Activated CD4-positive, alpha-beta T cell treated with anti-CD3 and anti-CD28 coated beads, Interleukin-2, Interleukin-4, amounts not matched to agents 100 ng/mL and 50 ng/mL, durations not matched to agents 16 hours and 8 hours (primary cell): ENCODE data around the gene POLR3B.

Experiments used
- DNase-seq: peaks from one replicate; pipeline ENCODE4 v3.0.0-alpha.2; 2020; ENCODE audit warnings: low spot score

POLR3B gene

GRCh38 chr12:106415134-106415533, 57.6 kb downstream of the POLR3B start:
- DNase-seq = no peak

- DNase-seq = no peak
These were observed 58.7 kb downstream of the POLR3B start for GRCh38 chr12:106416273-106416672.

DNA sequence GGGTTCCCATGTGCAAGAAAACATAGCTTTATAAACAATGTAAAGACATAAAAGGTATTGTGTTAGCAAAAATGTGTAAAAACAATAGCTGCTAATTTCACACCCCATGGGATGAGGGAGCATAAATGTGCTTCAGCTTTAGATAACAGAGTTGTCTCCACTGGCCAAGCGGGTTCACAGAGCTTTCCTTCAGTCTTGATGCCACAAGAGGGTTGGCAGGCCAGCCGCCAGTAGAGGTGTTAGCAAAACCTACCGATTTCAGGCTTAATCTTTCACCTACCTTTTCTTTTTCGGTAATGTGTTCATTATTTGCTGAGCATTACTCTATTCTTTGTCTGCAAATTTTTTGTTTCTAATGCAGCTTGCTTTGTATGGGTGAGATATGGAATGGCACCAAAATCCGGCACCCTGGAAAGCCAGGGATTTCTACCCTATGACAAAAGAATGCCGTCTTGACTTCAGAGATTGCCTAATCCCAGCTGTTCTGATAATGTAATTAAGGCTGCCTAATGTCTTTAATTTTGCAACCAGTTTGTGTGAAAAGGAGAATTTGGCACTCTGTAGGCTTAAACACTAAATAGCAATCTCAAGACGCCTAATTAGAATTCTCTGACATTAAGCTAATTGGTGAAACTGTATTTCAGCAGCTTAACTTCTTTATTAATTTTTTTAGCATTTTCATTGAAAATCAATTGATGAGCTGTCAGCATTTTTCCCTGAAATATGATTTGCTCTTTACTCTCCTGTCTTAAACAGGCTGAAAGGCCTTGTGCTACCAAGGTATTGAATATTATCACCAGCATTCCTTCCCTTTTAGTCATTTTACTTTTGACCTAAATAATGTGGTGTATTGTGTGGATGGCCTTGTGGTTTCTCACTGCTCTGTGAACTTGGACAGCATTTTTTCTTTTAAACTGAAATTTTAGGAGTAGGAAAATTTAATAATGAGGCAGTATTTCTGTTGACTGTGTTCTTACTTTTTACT, 60.7 kb downstream of the POLR3B start:
- DNase-seq = no peak

DNA sequence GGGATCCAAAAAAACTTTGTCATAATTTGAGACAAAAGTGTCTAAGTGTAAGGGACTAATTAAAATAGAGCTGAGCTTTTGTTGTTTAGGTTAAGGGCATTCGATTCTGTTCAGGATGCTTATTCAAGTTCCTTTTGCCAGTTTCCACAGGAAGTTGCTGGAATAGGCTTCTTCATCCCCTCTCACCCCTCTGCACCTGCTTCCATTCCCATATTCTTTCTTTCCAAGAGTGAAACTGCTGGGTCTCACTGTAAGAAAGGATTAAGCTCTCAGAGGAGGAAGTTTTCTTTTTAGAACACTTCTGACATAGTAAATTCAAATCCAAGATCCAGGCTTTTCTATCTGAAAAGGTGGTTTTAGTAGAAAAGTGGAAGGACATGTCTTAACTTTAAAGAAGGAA, 61.4 kb downstream of the POLR3B start:
- DNase-seq = no peak

- DNase-seq = no peak
These were observed 65.7 kb downstream of the POLR3B start for GRCh38 chr12:106423291-106423690.

DNA sequence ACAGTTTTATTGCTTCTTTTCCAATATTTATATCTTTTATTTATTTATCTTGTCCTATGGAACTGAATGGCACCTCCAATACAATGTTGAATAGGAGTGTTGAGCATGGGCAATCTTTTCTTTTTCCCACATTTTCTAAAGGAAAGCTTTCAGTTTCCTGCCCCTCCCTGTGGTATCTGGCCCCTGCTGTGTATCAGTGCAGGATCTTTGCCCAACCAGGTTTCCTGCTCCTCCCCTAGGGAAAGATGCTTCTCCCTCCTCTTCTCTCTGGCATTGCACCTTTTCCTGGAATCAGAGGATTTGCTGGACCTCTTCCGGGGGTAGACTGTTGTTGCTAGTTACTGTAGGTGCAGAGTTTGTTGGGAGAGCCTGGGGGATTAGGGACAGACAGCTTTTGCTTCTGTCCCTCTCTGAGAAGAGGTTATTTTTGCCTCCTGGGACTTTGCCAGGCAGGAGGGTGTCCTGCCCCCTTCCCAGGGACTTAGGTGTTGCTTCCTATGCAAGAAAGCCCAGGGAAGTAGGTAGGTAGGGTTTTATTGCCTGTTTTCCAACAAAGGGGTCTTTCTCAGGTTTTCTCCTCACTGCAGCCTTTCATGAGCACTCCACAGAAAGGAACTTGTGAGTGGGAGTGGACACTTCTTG, 67.6 kb downstream of the POLR3B start:
- no peak for DNase-seq

DNA sequence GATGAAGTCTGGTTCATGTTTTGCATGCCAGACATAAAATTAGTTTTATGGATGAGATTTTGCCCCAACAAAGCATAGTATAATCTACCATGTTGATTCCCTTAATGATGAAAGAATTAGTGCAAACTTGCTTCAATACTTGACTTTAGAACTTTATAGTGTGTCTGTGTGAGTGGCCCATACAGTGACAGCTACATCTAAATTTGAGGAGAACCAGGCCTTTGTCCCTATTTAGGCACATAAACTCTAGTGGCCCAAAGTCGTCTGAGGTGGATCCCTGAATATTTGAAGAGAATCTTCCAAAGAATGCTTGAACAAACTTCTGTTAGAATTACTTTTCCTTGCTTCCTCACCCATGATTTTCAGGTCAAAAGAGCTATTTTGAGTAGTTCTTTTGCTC, 70.4 kb downstream of the POLR3B start:
- no peak for DNase-seq

- no peak for DNase-seq
These were observed 70.8 kb downstream of the POLR3B start for GRCh38 chr12:106428384-106428783.

GRCh38 chr12:106429043-106429552, 71.5 kb downstream of the POLR3B start:
- DNase-seq = no peak

GRCh38 chr12:106429636-106430035, 72.1 kb downstream of the POLR3B start:
- no peak for DNase-seq

- no peak for DNase-seq
These were observed 74.4 kb downstream of the POLR3B start for GRCh38 chr12:106431839-106432411.

DNA sequence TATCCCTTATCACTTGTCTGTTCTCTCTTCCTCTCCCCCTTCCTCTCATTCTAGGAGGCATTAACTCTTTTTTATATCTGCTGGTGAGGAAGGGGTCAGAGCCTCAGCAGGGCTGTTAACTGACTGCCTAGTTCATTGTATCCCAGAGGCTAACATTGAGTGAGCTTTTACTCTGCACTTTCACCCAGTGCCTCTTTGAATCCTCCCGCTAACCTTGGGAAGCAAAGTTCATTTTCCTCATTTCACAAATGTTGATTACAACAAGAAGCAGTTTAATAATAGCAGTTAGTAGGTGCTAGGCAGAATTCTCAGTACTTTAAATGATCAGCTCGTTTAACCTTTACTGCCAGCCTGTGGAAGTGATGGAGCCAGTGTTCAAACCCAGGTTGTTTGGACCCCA, 75.5 kb downstream of the POLR3B start:
- no peak for DNase-seq

GRCh38 chr12:106434526-106434925, 77.0 kb downstream of the POLR3B start:
- DNase-seq = no peak

DNA sequence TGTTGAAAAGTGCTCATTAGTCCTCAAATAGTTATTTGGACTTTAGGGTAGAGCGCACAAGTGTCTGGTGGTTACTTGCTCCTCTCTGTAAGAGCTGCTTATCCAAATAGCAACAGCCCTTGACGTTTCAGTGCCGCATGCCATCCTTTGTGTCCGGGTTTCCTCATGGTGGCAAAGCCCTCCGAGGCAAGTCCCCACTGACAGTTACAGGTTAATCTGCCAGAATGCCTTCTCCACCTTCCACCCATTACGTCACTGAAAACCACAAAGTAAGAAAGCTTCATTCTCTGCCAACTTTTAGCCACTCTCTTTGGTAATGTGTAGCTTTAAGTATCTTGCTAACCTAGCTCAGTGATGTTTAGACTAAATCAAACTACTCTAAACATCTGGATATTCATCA, 78.6 kb downstream of the POLR3B start:
- no peak for DNase-seq

DNA sequence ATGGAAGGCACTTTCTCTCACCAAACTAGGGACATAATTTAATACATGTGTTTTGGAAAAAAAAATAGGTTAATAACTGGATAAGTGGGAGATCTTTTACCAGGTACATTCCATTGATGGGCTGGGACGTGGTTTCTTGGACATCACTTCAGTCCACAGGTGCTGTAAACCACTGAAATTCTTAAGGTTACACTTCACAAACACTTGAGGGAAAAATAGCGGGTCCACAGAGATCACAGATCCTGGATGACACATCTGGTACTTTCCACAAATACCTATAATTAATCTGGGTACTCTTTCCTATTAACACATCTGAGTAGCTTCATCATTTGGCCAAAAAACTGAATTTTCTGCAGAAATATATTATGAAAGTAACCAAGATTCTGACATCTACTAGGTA, 85.0 kb downstream of the POLR3B start:
- no peak for DNase-seq

GRCh38 chr12:106445053-106445452, 87.5 kb downstream of the POLR3B start:
- DNase-seq = no peak

- no peak for DNase-seq
These were observed 88.4 kb downstream of the POLR3B start for GRCh38 chr12:106445959-106446358.

GRCh38 chr12:106446419-106447092, 89.0 kb downstream of the POLR3B start:
- no peak for DNase-seq

DNA sequence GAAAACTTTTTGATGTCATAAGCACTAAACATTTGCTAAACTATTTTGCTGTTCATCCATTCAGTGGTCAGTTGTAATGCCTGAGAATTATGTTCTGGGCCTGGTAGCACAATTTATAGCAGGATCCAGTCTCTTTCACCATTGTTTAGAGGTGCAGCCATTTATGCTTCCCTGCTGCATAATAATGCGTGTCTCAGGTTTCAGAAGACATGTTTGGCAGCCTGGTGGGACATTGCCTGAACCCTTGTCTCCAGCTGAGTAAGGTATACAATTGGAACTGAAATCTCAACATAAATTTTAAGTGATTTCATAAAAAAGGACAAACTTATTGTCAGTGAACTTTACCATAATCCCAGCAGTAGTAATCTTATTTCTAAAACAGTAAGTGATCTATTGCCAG, 94.8 kb downstream of the POLR3B start:
- no peak for DNase-seq

DNA sequence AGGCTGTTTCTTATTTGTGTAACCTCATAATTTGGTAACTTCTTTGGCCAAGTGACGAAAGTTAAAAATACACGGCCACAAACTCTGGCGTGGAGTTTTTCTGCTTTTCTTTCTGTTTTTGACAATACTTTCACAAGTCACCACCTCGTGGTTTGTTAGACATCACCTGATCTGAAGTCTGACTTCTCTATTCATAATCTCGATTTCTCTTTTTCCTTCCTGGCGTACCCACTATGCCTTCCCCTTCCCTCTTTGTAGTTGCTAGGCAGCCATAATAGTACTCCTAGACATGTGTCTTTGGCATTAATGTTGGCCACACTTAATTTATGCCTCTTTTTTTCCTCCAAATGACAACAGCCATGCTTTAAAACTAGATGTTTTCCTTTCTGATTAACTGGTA, 97.6 kb downstream of the POLR3B start:
- DNase-seq = no peak

DNA sequence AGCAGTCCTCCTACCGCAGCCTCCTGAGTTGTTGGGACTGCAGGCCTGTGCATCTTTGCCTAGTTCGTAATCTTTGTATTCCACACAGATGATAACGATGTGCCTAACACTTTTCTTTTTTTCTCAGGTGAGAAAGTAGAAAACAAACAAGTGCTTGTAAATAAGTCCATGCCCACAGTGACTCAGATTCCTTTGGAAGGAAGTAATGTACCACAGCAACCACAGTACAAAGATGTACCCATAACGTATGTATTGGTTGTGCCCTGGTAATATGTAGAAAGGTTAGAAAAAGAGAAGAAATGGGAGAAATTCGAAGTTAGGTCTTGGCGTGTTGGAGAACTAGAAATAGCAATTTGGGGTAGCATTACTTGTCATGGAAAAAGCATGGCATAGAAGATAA, 101.6 kb downstream of the POLR3B start:
- no peak for DNase-seq

- no peak for DNase-seq
These were observed 102.0 kb downstream of the POLR3B start for GRCh38 chr12:106459534-106459933.
